ENCODE measurements around the gene PNMT.

DNA sequence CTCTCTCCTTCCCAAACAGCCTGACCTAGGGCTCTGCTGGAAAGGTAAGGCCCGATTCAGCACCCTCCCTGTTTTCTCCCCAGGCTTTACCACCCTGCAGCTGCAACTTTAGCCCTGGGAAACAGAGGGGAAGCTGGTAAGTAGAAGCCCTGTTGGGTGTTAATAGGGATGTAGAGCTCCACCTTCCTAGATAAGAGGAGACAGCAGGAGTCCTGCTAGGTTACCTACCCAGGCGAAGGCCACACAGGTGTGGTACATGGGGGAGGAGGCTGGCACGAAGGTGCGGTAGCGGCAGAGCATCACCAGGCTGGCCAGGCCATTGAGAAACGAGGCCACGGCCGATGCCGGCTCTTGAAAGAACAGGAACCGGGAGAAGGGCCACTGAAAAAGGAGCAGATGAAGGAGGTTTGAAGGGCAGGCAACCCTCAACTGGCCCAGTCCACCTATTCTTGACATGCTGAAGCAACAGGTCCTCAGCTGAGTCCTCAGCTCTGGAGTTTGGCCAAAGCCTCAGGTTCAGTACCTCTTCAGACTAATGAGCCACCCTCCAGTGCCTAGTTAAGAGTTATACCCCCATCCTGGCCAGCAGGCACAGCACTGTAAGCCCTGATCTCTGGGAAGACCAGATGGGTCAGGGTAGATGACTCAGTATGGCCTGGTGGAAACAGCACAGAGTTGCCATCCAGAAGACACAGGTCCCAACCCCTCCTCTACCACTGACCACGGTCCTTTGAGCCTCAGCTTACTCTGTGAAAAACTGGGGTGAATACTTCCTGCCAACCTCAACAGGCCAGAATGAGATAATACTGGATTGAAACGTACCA lies 16.3 kb downstream of the PNMT start:
- TF ChIP-seq, protein P1, sequence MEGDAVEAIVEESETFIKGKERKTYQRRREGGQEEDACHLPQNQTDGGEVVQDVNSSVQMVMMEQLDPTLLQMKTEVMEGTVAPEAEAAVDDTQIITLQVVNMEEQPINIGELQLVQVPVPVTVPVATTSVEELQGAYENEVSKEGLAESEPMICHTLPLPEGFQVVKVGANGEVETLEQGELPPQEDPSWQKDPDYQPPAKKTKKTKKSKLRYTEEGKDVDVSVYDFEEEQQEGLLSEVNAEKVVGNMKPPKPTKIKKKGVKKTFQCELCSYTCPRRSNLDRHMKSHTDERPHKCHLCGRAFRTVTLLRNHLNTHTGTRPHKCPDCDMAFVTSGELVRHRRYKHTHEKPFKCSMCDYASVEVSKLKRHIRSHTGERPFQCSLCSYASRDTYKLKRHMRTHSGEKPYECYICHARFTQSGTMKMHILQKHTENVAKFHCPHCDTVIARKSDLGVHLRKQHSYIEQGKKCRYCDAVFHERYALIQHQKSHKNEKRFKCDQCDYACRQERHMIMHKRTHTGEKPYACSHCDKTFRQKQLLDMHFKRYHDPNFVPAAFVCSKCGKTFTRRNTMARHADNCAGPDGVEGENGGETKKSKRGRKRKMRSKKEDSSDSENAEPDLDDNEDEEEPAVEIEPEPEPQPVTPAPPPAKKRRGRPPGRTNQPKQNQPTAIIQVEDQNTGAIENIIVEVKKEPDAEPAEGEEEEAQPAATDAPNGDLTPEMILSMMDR (conservative IDR thresholded peaks at IDR 0.05; ENCODE audit: low read length) = no peak
- no peak for TF ChIP-seq EZH2phosphoT487 (IDR thresholded peaks at IDR 0.05; ENCODE audit: borderline replicate concordance, low read depth, low read length)
